A172 (cell line): ENCODE results near the gene PVR. TPM values are rescaled to one million over a fixed set of nuclear protein-coding genes. Genes with fewer than 3 reads are reported as not detected.
A peak's percentile ranks its signal among the peaks of the same experiment; 100 is the strongest.
"Not testable (repeated sequence)": the region's sequence is repeated elsewhere in the genome, so short reads cannot be mapped to it uniquely, and the experiment has no call there.

ENCODE experiments used
- DNase-seq: peaks from one replicate; pipeline ENCODE4 v3.0.0-alpha.2; 2015; ENCODE audit warnings: low spot score
- total RNA-seq: library from RNA; depleted of rRNA; stranded (reverse); fragments of >200 nt; shearing (Covaris generic); gene quantifications from 2 replicates; pipeline ENCODE4 v1.2.3, GENCODE V29; 2014

PVR gene
- total RNA-seq, 1 experiment from 2014 or later = 76.1 TPM

DNA sequence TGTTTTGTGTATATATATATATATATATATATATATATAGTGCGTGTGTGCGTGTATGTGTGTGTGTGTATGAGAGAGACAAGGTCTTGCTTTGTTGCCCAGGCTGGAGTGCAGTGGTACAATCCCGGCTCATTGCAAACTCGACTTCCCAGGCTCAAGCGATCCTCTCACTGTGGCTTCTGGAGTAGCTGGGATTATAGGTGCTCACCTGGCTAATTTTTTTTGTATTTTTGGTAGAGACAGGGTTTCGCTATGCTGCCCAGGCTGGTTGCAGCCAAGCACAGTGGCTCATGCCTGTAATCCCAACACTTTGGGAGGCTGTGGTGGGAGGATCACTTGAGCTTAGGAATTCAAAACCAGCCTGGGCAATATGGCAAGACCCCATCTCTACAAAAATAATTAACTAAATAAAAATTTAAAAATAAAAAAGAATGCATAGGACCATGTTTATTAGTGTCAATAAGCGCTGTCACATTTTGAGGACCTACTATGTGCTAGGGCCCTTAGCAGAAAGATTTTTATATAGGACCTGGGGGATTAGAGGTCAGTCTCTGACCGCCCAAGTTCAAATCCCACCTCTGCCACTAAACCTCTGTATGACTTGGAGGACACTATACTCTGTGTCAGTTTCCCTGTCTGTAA is 1.8 kb downstream of the PVR start:
- DNase-seq = no peak

DNA sequence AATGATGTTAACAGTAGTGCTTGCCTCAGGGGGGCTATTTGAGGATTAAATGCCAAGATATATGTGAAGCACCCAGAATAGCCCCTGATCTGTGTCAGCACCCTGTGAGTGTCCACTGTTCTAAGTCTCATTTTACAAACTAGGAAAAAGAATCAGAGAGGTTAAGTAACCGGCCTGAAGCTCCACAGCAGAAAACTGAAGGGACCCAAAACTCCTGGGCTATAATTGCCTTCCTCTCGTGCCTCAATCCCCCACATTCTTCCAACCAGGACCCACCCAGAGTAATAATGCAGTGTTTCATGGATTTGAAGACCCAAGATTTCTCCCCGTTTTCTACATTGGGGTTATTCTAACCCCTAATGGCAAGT is 2.3 kb downstream of the PVR start:
- DNase-seq = no peak

DNA sequence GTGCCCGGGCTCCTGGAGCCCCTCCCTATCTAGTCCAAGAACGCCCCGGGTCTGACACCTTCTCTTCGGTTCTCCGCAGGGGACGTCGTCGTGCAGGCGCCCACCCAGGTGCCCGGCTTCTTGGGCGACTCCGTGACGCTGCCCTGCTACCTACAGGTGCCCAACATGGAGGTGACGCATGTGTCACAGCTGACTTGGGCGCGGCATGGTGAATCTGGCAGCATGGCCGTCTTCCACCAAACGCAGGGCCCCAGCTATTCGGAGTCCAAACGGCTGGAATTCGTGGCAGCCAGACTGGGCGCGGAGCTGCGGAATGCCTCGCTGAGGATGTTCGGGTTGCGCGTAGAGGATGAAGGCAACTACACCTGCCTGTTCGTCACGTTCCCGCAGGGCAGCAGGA is 3.4 kb downstream of the PVR start:
- no peak for DNase-seq

DNA sequence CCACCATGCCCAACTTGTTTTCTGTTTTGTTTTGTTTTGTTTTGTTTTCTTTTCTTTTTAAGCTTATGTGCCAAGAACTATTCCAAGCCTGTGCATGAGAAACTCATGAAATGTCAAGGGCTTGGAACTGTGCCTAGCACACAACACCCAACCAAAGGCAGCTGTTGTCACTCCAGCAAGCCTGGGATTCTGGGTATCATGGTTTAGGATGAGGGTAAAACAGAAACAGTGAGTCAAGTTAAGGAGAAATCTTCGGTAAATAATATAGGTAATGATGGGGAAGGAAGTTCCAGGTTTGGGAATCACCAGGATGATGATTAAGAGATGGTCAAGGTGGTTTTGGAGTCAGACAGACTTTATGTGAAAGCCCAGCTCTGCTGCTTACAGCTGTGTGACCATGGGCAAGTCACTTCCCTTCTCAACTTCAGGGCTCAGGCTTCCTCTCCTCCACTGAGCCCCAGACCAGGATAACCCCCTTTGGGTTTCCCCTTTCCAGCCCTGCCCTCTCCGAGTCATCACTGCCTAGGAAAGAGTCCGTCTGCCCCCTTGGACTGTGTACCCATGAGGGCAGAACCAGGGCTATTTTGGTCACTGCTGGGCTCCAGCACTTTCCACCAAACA is 5.0 kb downstream of the PVR start:
- DNase-seq = no peak

DNA sequence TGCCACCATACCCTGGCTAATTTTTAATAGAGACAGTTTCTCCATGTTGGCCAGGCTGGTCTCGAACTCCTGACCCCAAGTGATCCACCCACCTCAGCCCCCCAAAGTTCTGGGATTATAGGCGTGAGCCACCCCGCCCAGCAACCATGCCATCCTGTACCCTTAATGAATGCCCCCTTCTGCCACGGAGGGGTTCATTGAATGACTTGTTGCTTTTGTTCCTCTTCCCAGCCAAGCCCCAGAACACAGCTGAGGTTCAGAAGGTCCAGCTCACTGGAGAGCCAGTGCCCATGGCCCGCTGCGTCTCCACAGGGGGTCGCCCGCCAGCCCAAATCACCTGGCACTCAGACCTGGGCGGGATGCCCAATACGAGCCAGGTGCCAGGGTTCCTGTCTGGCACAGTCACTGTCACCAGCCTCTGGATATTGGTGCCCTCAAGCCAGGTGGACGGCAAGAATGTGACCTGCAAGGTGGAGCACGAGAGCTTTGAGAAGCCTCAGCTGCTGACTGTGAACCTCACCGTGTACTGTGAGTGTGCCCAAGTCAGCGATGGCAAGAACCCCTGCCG is 6.0 kb downstream of the PVR start:
- DNase-seq = no peak

DNA sequence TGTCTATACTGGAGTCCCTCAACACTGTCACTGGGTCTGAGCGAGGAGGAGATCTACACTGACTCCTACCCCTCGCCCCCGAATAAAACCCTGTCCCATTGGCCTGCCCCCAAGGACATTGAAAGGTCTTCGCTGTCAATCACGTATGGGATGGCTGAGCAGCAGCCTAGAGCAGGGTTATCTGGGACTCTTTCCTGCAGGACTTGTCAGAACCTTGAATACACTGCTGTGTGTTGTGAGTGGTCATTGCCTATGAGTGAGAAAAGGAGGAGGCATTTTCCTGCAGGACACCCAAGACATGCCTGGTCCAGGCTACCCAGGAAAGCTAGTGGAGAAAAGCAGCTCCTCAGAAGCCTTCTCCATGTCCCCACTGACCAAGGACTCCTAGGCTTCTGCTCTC is 9.6 kb downstream of the PVR start:
- no peak for DNase-seq

DNA sequence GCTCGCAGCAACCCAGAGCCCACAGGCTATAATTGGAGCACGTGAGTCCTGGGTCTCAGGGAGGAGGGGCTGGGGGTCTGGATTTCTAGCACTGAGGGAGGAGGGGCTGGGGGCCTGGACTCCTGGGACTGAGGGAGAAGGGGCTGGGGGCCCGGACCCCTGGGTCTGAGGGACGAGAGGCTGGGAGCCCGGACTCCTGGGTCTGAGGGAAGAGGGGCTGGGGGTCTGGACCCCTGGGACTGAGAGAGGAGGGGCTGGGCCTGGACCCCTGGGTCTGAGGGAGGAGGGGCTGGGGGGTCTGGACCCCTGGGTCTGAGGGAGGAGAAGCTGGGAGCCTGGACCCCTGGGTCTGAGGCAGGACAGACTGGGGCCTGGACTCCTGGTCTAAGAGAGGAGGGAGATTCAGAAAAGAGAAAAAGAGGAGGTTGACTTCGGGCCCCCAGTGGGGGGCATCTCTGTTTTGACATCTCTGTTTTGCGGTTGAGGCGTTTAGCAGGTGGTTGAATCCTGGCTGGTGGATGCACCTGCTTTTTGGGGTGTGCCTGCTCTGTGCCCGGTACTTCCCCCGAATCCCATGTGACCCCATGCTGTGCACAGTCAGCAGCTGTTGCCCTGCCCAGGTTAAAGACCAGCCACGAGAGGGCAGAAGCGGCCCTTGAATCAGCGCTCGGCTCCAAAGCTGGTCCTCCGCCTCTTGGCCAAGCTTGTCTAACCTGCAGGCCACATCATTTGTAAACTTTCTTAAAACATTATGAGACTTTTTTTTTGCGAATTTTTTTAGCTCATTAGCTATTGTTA is 10.5 kb downstream of the PVR start:
- peak; percentile 73 for DNase-seq

DNA sequence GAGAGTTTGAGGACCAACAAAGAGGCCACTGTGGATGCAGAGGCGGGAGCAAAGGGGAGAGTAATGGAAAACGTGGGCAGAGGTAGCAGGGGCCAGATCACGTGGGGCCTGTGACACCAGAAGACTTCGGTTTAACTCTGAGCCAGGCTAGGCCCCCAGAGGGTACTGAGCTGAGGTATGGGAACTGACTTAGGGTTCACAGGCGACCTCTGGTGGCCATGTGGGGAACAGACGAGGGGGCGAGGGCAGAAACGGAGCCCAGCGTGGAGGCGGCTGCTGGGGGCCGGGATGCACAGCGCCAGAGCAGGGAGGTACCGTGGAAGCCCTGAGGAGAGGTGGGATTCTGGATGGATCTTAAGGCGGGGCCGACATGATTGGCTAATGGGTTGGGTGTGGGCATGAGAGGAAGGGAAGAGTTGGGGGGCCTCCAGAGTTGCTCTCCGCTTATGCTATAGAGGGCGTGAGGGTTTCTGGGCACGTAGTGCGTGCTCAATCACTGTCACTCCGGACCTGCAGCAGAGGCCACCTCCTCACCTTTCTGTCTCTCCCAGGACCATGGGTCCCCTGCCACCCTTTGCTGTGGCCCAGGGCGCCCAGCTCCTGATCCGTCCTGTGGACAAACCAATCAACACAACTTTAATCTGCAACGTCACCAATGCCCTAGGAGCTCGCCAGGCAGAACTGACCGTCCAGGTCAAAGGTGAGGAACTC is 13.7 kb downstream of the PVR start:
- DNase-seq = no peak

DNA sequence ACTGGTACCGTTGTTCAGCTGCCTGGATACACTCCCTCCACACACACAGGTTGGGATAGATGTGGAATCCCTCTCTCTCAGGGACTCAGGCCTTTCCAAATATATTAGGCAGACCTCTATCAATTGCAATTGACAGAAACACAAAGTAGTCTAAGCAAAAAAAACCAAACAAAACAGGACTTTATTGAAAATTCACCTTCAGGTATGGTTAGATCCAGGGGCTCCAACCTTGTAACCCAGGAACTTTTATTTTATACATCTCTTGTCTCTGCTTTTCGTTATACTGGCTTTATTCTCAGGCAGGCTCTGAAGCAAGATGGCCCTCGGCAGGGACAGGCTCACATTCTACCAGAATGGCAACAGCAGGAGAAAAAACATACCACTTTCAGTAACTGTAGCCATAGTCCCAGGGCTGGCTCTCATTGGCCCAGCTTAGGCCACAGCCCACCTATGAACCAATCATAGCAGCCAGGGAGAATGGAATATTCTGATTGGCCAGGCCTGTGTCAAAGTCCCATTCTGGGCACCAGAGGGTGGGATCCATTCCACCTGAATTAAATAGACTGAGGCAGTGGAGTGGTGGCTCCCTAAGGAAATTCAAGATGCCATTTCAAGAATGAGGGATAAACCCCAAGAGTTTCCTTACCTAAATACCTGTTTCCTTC is 14.5 kb downstream of the PVR start:
- DNase-seq = no peak

DNA sequence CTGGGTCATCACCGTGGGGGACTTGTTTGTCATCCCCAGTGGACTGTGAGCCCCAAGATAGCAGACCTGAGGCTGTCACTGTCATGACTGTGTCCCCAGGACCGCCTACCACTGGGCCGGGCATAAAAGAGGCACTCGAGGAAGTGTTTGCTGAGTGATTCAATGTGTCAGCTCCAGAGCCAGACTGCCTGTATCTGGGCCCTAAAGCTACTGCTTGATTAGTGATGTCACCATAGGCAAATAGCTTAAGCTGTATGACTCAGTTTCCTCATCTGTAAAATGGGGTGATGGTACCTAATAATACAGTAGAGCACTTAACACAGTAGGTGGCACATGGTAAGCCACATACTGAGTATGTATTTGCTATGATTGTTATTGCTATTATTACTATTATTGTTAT is 16.4 kb downstream of the PVR start:
- no peak for DNase-seq

DNA sequence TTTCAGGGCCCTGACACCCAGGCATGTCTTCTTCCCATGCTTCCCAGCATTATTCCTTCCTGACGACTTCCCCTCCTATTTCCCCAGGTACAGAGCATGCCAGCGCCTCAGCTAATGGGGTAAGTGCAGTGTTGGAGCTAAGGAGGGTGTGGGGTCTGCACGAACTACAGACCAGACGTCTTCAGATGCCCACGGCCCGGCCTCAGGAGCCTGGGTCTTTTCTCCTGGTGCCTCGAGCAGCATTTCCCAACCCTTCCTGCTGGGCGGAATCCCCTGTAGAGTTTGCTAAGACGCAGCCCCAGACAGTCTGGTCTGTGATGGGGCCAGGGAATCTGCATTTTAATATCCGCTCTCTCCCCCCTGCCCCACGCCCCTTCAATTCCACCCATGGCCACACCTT is 17.5 kb downstream of the PVR start:
- no peak for DNase-seq

DNA sequence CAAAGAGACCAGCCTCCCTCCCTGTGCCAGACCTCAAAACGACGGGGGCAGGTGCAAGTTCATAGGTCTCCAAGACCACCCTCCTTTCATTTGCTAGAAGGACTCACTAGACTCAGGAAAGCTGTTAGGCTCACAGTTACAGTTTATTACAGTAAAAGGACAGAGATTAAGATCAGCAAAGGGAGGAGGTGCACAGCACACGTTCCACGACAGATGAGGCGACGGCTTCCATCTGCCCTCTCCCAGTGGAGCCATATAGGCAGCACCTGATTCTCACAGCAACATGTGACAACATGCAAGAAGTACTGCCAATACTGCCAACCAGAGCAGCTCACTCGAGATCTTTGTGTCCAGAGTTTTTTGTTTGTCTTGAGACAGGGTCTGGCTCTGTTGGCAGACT is 18.2 kb downstream of the PVR start:
- DNase-seq = no peak

DNA sequence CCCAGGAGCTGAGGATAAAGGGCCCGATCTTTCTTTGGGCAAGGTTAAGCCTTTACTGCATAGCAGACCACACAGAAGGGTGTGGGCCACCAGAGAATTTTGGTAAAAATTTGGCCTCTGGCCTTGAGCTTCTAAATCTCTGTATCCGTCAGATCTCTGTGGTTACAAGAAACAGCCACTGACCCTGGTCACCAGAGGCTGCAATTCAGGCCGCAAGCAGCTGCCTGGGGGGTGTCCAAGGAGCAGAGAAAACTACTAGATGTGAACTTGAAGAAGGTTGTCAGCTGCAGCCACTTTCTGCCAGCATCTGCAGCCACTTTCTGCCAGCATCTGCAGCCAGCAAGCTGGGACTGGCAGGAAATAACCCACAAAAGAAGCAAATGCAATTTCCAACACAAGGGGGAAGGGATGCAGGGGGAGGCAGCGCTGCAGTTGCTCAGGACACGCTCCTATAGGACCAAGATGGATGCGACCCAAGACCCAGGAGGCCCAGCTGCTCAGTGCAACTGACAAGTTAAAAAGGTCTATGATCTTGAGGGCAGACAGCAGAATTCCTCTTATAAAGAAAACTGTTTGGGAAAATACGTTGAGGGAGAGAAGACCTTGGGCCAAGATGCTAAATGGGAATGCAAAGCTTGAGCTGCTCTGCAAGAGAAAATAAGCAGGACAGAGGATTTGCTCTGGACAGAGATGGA is 19.1 kb downstream of the PVR start:
- DNase-seq = peak; percentile 66

DNA sequence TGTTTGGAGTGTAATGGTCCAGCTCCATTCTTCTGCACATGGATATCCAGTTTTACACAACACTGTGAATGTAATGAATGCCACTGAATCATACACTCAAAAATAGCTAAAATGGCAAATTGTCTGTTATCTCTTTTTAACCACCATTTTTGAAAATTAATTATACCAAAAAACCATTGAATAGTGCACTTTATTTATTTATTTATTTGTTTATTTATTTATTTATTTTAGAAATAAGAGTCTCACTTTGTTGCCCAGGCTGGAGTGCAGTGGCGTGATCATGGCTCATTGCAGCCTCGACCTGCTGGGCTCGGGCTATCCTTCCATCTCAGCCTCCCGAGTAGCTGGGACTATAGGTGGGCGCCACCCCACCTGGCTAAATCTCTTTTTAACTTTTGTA is 20.3 kb downstream of the PVR start:
- no peak for DNase-seq

DNA sequence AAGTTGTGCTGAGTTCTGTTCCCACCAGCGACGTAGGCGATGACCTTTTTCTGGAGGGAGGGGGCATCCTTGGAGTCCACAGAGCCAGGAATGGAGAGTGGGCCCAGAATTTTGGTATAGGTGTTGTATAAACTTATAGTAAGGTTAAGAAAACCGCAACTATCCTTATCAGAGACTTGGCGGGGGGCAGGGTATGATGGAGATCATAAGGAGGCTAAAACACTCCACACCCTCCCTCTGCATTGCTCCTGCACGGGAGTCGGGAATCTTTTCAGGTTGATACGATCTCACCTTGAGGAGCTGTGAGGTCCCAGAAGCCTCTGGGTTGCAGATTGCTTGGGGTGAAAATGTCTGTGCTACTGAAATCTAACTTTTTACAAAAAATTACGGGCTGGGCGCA is 21.3 kb downstream of the PVR start:
- no peak for DNase-seq

DNA sequence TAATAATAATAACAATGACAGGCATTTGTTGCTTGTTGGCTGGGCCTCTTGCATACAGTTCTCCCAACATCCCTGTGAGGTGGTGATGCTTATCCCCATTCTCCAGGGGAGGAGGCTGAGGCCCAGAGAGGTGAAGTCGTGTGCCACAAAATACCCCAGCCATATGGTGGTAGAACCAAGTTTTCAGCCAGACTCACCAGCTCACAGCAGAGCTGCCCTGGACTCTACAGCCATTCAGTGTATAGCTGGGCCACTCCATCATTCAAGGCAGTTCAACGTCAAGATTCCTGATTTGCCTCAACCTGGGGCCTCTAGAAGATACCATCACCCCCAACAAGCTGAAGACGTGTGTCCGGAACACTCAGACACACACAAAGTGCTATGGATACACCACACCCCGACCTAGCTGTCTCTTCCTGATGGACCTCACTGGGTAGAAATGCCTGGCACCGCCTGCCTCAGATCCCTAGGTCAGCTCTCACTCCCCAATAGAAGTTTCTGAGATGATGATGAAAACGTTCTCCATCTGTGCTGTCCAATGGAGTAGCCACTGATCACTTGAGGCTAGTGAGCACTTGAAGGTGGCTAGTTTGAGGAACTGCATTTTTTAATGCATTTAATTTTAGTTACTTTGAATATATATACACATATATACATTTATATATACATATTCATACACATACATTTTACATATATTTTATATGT is 23.3 kb downstream of the PVR start:
- DNase-seq = no peak

DNA sequence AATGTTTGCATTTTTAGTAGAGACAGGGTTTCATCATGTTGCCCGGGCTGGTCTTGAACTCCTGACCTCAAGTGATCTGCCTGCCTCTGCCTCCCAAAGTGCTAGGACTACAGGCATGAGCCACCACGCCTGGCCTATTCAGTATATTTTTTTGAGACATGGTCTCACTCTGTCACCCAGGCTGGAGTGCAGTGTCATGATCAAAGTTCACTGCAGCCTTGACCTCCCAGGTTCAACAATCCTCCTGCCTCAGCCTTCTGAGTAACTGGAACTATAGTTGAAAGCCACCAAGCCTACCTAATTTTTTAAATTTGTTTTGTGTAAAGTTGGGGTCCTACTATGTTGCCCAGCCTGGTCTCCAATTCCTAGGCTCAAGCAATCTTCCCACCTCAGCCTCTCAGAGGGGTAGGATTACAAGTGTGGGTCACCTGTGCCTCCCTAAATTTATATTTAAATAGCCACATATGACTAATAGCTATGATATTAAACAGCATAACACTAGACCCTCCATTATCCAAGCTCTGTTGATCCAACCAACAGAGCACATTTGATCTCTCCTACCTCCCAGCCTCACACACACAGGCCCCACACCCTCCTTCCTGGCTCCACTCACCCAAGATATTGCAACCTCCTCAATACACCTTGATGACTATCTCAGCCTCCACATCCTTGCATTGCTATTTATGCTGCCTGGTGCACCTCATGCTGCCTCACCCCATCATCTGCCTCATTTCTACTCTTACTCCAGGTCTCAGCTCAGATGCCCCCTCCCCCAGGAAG is 25.5 kb downstream of the PVR start:
- DNase-seq = no peak

DNA sequence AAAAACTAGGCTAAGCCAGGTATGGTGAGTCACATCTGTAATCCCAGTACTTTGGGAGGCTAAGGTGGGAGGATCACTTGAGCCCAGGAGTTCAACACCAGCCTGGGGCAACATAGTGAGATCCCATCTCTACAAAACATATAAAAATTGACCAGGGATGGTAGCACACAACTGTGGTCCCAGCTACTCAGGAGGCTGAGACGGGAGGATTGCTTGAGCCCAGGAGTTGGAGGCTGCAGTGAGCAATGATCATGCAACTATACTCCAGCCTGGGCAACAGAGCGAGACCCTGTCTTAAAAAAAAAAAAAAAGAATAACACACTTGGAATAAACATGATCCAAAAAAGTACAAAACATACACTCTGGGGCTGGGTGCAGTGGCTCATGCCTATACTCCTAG is 26.3 kb downstream of the PVR start:
- DNase-seq = not testable (repeated sequence)

DNA sequence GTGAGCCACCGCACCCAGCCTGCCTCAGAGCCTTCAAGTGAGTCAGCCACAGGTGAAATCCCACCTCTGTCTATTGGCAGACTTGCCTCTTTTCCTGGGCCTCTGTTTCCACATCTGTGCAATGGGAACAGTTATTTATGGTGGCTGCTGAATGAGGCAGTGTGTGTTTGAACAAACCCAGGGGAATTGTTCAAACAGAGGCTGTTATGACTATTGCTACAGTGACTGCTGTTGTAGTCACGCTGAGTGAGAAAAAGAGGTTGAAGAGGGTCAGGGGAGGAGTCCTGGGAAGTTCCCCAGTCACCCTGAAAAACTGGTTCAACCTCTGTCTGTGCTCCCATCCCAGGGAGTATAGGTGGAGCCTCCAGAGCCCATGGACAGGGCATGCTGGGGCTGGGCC is 27.7 kb downstream of the PVR start, which contains the start of gene CEACAM19:
CEACAM19 (plus strand) TSS at position 83 of the 400 bp plus-strand sequence. CDS start 450 bp downstream, outside the sequence.
- no peak for DNase-seq

DNA sequence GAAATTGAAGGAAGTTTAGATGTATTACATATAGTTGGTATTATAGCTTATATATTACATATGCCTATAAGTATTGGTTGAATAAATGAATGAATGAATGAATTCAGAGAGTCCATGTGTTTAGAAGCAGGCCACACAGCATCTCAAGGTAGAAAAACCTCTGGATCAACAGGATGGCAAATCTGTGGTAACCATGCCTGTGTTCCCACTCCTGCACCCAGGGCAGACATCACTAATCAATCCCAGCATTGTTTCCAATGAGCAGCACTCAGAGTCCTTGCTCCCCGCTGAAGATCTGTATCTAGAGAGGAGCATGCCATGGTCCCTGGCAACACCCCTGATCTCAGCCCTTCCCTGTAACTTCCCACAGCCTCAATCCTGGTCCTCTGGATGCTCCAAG is 28.5 kb downstream of the PVR start:
- DNase-seq = no peak
